ENCODE measurements around the gene CNTNAP2. TPM values are rescaled to one million over a fixed set of nuclear protein-coding genes. Genes with fewer than 3 reads are reported as not detected.
A peak's percentile ranks its signal among the peaks of the same experiment; 100 is the strongest.
"Not testable (repeated sequence)": the region's sequence is repeated elsewhere in the genome, so short reads cannot be mapped to it uniquely, and the experiment has no call there.

CNTNAP2 gene
- total RNA-seq, 1 donor from 2014 or later, result 0.49 TPM

DNA sequence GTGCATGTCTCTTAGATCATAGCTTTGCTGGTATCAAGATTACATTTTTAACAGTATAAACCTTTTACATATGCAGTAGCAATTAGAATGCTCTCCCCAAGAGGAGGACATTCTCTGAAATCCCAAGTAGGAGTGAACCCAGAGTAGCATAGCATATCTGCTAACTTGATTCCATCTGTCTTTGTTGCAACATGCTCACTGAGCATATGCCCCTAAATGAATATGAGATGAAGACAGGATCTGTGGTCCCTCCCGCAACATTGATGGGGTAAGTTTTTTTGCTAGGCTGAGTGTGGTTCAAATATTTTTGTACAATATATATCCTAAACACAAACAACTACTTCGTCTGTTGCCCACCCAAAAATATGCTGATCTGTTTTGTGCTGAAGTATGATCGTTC, 1939.8 kb downstream of the CNTNAP2 start:
- DNase-seq (ENCODE audit: low spot score) (no peak), ATAC-seq (no peak)
- intact Hi-C loops (cut with DNase I), result no loop called here

- ATAC-seq (no peak), DNase-seq (ENCODE audit: low spot score) (no peak)
- intact Hi-C loops (cut with DNase I), result no loop called here
These were observed 1941.5 kb downstream of the CNTNAP2 start for GRCh38 chr7:148058092-148058491.

DNA sequence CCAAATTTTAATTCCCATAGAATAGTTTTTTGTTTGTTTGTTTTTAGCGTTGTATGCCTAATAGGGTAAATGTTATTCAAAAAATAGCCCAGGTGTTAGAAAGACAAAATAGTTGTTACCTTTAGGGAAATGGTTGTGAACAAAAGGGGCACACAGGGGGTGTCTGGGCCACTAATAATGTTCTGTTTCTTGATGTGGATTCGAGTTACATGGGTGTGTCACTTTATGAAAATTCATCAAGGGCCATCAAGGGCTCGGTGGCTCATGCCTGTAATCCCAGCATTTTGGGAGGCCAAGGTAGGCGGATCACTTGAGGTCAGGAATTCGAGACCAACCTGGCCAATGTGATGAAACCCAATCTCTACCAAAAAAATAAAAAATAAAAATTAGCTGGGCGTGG, 1942.2 kb downstream of the CNTNAP2 start:
- no peak for ATAC-seq
- DNase-seq (ENCODE audit: low spot score), result no peak
- intact Hi-C loops (cut with DNase I), result no loop called here

DNA sequence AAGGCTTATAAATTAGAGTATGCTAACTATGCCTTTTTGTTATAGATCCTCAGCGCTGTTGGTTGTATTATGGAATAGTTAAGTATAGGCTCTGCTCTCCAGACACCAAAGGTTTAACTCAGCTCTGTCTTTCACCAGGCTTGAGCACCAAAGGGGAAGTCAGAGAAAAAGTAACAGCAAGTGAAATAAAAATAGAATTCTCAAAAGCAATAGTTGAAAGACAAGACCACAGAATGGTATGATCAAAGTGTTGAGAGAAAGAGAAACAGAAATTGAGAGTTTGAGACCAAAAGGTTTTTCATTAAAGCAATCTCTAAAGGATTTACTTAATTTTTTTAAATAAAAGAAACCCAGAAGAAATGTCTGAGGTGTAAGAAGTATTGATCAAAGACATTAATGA, 1944.1 kb downstream of the CNTNAP2 start:
- ATAC-seq (no peak), DNase-seq (ENCODE audit: low spot score) (no peak)
- intact Hi-C loops (cut with DNase I), result no loop called here

- DNase-seq (ENCODE audit: low spot score); ATAC-seq; intact Hi-C loops (cut with DNase I): not testable (repeated sequence)
These were observed 1961.5 kb downstream of the CNTNAP2 start for GRCh38 chr7:148078111-148078510.

GRCh38 chr7:148079206-148080080, 1962.8 kb downstream of the CNTNAP2 start:
- intact Hi-C loops (cut with DNase I), result no loop called here
- ATAC-seq (no peak), DNase-seq (ENCODE audit: low spot score) (no peak)

GRCh38 chr7:148083448-148083847, 1966.8 kb downstream of the CNTNAP2 start:
- DNase-seq (ENCODE audit: low spot score) (no peak), ATAC-seq (no peak)
- intact Hi-C loops (cut with DNase I), result no loop called here

DNA sequence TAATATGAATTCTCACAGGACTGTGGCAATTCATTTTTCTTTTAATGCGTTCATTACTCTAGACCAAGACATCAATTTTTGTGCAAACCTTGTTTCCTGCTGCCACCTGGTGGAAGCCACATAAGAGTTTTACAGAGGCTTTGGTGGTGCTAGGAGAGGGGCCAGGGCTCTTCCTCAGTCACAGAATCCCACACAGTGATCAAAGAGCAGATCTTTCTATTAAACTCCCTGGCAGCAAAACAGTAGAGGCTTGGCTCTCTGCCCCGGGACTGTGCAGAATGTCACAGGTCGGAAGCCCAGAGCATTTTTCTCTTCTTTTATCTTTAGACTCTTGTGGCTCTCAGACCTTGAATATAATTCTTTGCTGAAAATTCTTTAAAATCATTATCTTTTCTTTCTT, 1967.5 kb downstream of the CNTNAP2 start:
- ATAC-seq (peak; percentile 82), DNase-seq (ENCODE audit: low spot score) (peak; percentile 80)
- intact Hi-C loops (cut with DNase I), result no loop called here

DNA sequence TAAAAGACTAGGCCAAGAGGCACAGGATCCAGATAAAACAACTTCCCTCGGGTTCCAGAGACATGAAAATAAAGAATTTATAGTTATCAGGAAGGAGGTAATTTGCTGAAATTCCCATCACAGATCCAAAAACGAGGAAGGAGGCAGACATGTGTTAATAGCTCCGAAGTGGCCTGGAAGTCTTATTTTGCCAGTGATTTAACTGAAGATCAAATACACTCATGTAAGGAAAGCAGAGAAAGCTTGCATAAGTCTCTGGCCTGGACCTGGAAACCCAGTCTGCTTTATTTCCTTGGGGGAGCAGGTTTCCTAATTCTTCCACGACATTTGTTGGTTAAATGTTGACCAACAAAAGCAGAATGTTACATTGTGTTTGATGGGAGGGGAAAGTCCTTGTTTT, 1975.3 kb downstream of the CNTNAP2 start:
- DNase-seq (ENCODE audit: low spot score) (no peak), ATAC-seq (peak; percentile 69)
- intact Hi-C loops (cut with DNase I), result no loop called here

GRCh38 chr7:148093375-148094166, 1977.0 kb downstream of the CNTNAP2 start:
- ATAC-seq (no peak), DNase-seq (ENCODE audit: low spot score) (no peak)
- intact Hi-C loops (cut with DNase I), result no loop called here

DNA sequence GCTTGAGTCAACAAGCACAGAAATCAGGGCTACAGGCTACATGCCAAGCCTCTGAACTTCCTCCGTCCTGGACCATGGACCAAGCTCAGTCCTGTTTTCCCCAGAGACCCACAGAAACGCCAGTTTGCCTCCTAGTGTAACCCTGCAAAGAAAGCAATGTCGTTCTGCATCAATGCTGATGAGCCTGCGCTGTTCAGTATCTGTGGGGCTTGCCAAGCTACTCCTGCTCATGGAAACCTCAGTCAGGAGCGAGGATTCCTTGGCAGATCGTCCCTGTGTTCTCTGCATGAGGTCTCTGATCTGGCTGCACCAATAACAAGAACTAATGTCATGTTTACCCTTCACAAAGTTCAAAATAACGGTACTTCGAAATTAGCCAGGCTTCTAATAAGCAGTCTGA, 1978.5 kb downstream of the CNTNAP2 start:
- DNase-seq (ENCODE audit: low spot score) (no peak), ATAC-seq (peak; percentile 76)
- intact Hi-C loops (cut with DNase I), result no loop called here

DNA sequence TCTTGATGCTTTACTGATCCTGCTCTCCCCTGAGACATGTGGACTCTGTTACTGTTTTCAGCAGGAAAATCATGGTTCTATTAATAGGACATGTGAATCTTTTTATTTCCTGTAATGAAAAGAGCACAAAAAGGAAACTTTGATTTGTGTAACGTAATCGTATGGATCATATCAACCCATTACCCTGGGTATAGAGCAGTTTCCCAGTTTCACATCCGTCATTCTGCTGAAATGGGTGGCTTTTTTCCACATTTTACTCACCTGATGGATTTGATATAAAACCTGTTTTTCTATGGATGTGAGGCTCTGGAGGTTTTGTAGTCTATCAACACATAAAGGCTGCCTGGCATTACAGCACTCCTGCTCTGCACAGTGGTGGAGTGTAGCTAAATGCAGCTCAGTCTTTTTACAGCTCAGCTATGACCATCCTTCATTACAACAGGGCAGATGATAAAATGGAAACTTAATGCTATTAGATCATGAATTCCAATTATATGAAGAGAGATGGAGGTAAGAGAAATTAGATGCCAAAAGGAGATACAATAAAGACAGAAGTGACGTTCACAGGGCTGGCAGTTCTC, 1987.6 kb downstream of the CNTNAP2 start:
- intact Hi-C loops (cut with DNase I), result no loop called here
- ATAC-seq, result no peak
- no peak for DNase-seq (ENCODE audit: low spot score)

DNA sequence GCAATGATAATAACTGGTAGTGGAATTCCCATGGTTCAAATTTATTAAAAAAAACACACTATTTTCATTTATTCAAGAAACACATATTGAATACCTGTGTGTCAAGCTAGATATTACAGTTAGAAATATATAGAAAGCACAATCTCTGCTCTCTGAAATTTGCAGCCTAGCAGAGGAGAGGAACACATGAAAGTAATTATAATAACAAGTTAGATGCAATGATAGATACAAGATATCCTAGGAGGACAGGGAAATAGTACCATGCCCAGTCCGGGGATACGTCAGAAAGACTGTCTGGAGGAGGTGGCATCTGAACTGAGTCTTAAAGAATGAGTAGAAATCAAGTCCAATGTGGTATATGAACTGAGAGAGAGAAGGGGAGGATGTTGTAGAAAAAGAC, 1988.3 kb downstream of the CNTNAP2 start:
- DNase-seq (ENCODE audit: low spot score) (no peak), ATAC-seq (no peak)
- intact Hi-C loops (cut with DNase I), result no loop called here

GRCh38 chr7:148105853-148106252, 1989.3 kb downstream of the CNTNAP2 start:
- intact Hi-C loops (cut with DNase I), result no loop called here
- no peak for DNase-seq (ENCODE audit: low spot score)
- no peak for ATAC-seq

DNA sequence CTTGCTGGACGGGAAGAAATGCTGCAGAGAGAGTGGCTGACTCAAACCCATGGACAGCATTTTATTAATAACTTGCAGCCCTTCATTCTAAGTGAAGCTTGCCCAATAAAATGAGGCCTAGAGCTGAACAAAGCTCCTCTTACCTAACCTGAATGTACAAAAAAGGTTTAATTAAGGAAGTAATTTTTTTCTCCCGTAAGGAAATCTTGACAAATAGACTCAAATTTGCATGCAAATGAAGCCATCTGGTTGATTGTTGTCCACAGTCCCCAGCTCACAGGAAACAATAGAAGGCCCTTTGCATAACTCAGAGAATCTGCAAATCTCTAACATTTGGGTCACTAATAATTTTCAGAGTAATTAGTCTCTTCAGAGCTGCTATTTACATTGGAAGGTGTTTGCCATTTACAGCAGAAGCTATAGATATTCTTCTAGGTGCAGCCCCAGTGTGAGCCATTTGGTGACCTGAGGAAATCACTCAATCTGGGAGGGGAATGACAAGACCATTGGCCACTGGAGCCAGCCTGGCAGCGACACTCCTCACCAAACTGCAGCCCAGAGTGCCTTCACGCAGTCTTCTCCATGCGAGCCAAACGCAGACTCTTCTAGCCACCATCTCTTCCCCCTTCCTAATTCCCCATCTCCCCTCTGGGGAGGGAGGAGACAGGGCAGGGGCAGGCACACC, 1991.0 kb downstream of the CNTNAP2 start:
- no peak for DNase-seq (ENCODE audit: low spot score)
- ATAC-seq, result no peak
- intact Hi-C loops (cut with DNase I), result no loop called here

DNA sequence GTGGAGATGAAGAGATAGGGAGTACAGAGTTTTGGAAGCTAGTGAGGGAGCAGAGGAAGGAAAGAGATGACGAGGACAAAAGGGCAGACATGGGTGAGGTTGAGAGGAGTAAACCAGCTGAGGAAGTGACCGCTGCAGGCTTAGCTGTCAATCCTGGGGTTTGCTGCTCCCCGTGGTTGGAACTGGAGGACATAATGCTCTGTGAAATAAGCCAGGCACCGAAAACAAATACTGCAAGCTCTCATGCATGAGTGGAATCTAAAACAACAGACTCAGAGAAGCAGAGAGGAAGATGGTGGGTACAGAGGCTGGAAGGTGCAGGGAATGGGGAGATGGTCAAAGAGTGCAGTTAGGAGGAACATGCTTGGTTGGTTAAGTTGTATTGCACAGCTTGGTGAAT, 1991.8 kb downstream of the CNTNAP2 start:
- intact Hi-C loops (cut with DNase I), result no loop called here
- no peak for DNase-seq (ENCODE audit: low spot score)
- no peak for ATAC-seq

- intact Hi-C loops (cut with DNase I), result no loop called here
- ATAC-seq (no peak), DNase-seq (ENCODE audit: low spot score) (no peak)
These were observed 1993.7 kb downstream of the CNTNAP2 start for GRCh38 chr7:148110097-148110868.

- DNase-seq (ENCODE audit: low spot score) (no peak), ATAC-seq (no peak)
- intact Hi-C loops (cut with DNase I), result no loop called here
These were observed 1998.2 kb downstream of the CNTNAP2 start for GRCh38 chr7:148114804-148115203.

- intact Hi-C loops (cut with DNase I), result no loop called here
- no peak for ATAC-seq
- DNase-seq (ENCODE audit: low spot score), result no peak
These were observed 1998.7 kb downstream of the CNTNAP2 start for GRCh38 chr7:148115308-148115707.

Data from sciatic nerve (tissue), 2 donors.